ENCODE results near the gene KLF8.

DNA sequence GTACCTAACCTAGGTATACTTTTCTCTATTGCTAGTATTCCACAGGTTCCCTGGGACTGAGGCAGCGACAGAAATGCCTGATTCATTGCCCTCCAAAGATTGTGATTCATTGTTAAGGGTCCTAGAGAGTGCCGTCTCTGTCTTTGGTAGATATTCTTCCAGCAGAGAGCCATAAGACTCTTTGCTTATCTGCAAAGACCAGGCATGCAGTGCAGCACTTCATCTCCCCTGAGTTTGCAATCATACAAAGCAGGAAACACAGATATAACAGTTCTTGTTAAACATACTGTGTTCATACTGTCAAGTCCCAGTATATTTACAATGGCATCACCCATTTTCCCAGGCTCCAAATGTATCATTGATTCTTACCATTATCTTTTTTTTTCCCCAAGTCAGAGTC is 47.7 kb downstream of the KLF8 start:
- TF ChIP-seq EP300 (conservative IDR thresholded peaks at IDR 0.05; ENCODE audit: poor library complexity, severe bottlenecking): no peak
- TF ChIP-seq RAD21 (conservative IDR thresholded peaks at IDR 0.05): no peak
- TF ChIP-seq EZH2 (IDR thresholded peaks at IDR 0.05; ENCODE audit: borderline replicate concordance, insufficient read depth, low read length, poor library complexity, severe bottlenecking): no peak
- TF ChIP-seq, protein P1, sequence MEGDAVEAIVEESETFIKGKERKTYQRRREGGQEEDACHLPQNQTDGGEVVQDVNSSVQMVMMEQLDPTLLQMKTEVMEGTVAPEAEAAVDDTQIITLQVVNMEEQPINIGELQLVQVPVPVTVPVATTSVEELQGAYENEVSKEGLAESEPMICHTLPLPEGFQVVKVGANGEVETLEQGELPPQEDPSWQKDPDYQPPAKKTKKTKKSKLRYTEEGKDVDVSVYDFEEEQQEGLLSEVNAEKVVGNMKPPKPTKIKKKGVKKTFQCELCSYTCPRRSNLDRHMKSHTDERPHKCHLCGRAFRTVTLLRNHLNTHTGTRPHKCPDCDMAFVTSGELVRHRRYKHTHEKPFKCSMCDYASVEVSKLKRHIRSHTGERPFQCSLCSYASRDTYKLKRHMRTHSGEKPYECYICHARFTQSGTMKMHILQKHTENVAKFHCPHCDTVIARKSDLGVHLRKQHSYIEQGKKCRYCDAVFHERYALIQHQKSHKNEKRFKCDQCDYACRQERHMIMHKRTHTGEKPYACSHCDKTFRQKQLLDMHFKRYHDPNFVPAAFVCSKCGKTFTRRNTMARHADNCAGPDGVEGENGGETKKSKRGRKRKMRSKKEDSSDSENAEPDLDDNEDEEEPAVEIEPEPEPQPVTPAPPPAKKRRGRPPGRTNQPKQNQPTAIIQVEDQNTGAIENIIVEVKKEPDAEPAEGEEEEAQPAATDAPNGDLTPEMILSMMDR (IDR thresholded peaks at IDR 0.05; ENCODE audit: poor library complexity, severe bottlenecking): no peak
- TF ChIP-seq SMC3 (conservative IDR thresholded peaks at IDR 0.05; ENCODE audit: poor library complexity): no peak
- no peak for TF ChIP-seq MXI1 (conservative IDR thresholded peaks at IDR 0.05; ENCODE audit: poor library complexity, severe bottlenecking)
- no peak for TF ChIP-seq POLR2AphosphoS5 (IDR thresholded peaks at IDR 0.05)

Data from neural cell (in vitro differentiated cells).